Fibroblast of the aortic adventitia (primary cell): ENCODE measurements around the gene CHD2. TPM values are rescaled to one million over a fixed set of nuclear protein-coding genes. Genes with fewer than 3 reads are reported as not detected.
A peak's percentile ranks its signal among the peaks of the same experiment; 100 is the strongest.

Experiments
- DNase-seq: peaks from one replicate; pipeline ENCODE4 v3.0.0-alpha.2; 2010; ENCODE audit warnings: low read depth
- H3K4me3 ChIP-seq: 2 replicates; pipeline ENCODE4 v1.5.1; 2011; ENCODE audit warnings: low read depth, mild to moderate bottlenecking, control low read depth, low read length, moderate library complexity
- total RNA-seq: library from RNA; depleted of rRNA; stranded (reverse); fragments of >200 nt; gene quantifications from 2 replicates; pipeline ENCODE4 v1.2.3, GENCODE V29; 2012; ENCODE audit warnings: low replicate concordance
- TF ChIP-seq, protein P1 (sequence below): IDR thresholded peaks from 2 replicates; pipeline ENCODE4 v1.5.1; 2011; ENCODE audit warnings: mild to moderate bottlenecking, low read length, control low read depth, inconsistent platforms; ENCODE audit not compliant: insufficient read depth

CHD2 gene
- total RNA-seq, 1 donor: 83.7 TPM

DNA sequence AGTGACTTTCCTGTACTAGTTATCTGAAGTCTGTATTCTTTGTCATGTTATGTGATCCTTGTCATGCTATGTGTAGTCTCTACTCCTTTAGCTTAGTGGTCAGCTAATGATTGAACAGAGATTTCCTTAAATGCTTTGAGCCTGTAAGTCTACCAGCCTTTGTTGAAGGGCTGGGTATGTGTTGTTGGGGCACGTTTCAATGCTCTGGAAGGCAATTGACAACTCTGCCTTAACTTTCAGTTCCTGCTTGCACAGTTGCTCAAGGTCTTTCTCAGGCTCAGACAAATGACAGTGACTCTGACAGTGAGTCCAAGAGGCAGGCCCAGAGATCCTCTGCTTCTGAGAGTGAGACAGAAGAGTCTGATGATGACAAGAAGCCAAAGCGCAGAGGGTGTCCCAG lies 89.3 kb downstream of the CHD2 start:
- no peak overlapping the region for H3K4me3 ChIP-seq
- TF ChIP-seq, protein P1, sequence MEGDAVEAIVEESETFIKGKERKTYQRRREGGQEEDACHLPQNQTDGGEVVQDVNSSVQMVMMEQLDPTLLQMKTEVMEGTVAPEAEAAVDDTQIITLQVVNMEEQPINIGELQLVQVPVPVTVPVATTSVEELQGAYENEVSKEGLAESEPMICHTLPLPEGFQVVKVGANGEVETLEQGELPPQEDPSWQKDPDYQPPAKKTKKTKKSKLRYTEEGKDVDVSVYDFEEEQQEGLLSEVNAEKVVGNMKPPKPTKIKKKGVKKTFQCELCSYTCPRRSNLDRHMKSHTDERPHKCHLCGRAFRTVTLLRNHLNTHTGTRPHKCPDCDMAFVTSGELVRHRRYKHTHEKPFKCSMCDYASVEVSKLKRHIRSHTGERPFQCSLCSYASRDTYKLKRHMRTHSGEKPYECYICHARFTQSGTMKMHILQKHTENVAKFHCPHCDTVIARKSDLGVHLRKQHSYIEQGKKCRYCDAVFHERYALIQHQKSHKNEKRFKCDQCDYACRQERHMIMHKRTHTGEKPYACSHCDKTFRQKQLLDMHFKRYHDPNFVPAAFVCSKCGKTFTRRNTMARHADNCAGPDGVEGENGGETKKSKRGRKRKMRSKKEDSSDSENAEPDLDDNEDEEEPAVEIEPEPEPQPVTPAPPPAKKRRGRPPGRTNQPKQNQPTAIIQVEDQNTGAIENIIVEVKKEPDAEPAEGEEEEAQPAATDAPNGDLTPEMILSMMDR: no peak
- DNase-seq: no peak

GRCh38 chr15:92990031-92990430 lies 89.9 kb downstream of the CHD2 start:
- no peak for DNase-seq
- no peak overlapping the region for H3K4me3 ChIP-seq
- TF ChIP-seq, protein P1: no peak

- TF ChIP-seq, protein P1: no peak
- DNase-seq: no peak
- H3K4me3 ChIP-seq: no peak overlapping the region
Observed at GRCh38 chr15:92992720-92993119, 92.6 kb downstream of the CHD2 start.

- TF ChIP-seq, protein P1: no peak
- H3K4me3 ChIP-seq: no peak overlapping the region
- no peak for DNase-seq
Observed at GRCh38 chr15:92997821-92998220, 97.7 kb downstream of the CHD2 start.

DNA sequence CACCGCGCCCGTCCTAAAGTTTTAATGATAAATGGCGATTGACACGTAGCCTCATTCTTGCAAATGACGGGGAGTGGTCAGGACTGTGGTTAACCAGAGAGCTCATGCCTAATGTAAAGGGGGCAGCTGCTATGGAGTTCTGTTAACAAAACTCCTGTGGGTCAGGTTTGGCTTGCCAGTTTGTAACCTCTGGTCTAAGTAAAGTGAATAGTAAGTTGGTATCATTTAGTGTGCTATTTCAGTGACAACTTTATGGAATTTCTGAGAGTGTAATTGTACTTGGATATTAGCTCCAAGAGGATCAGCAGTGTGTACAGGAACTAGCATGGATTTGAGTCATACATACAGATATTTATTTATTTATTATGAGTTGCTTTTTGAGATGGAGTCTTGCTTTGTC lies 101.0 kb downstream of the CHD2 start:
- TF ChIP-seq, protein P1: no peak
- no peak for DNase-seq
- no peak overlapping the region for H3K4me3 ChIP-seq

- no peak overlapping the region for H3K4me3 ChIP-seq
- TF ChIP-seq, protein P1: peak; percentile 17
- DNase-seq: no peak
Observed at GRCh38 chr15:93001881-93002280, 101.8 kb downstream of the CHD2 start.

DNA sequence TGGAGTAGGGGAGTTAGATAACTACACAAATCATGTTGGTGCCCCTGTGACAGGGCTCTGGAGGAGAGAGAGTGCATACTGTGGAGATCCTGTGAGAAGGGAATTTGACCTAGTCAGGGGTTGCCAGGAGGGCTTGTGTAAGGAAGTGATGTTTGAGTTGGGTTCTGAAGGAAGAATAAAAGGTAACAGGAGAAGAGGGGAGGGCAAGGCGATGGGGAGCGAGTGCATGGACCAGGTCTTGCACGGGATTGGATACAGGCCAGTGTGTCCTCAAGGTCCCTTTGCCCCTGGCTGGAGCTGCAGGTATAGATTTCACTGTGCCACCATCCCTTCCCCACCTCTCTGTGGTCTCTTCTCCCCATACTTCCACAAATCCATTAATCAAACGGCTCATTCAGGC lies 105.0 kb downstream of the CHD2 start:
- TF ChIP-seq, protein P1: no peak
- DNase-seq: no peak

More for the DNA sequence above, 105.0 kb downstream of the CHD2 start:
- H3K4me3 ChIP-seq: no peak overlapping the region
